GM19463 (cell line): ENCODE measurements around the gene CDH5.

Source experiments
- ATAC-seq: cut with Tn5 transposase; IDR thresholded peaks from one replicate; pipeline ENCODE4 v1.9.1; 2021; ENCODE audit warnings: mild to moderate bottlenecking, moderate library complexity; ENCODE audit not compliant: unreplicated experiment

Gene CDH5

GRCh38 chr16:66412182-66412581 lies 45.7 kb downstream of the CDH5 start:
- ATAC-seq = no peak

GRCh38 chr16:66414891-66415290 lies 48.4 kb downstream of the CDH5 start:
- no peak for ATAC-seq

DNA sequence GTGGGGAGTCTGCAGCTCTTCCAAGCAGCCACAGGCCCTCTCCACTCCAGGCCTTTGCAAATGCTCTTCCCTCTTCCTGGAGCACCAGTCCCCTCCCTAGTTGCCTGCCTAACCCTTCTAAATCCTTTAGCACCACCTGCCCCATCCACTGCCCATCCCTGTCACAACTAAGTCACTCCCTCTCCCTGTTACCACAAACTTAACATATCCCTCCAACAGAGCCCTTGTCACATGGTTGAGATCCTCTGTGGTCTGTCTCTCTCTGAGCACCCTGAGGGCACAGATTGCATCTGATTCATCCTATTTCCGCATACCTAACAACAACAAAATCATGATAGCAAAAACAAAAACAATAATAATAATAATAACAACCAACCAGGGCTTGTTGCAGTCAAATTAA lies 49.6 kb downstream of the CDH5 start:
- ATAC-seq = no peak

DNA sequence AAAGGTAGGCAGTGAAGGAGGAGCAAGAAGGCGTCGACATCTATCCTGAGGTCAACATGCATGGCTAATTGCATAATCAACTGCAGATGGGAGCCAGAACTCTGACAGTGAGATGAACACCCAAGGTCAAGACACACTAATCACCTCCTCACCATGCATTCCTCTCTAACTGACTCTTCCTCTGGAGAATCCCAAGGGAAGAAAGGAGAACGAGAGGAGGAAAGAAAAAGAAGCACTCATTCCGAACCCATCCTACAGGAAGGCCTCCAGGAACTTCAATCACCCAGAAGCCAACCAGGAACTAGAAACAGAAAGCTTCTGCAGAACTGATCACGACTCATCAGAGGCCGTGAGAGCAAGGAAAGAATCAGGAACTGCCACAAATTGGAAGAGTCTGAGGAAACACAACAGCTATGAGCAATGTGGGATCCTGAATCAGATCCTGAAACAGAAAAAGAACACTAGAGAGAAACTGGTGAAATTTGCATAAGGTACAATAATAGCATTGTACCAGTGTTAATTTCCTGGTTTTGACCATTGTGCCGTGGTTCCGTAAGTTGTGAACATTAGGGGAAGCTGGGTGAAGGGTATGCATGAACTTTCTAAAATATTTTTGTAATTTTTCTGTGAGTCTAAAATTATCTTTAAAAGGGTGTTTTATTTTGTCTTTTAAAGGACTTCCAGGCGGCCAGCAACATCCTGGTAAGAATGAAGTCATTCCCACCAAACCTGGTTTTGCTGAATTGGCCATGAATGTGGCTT lies 50.6 kb downstream of the CDH5 start:
- no peak for ATAC-seq

GRCh38 chr16:66418165-66418962 lies 51.9 kb downstream of the CDH5 start:
- no peak for ATAC-seq

GRCh38 chr16:66419527-66419926 lies 53.0 kb downstream of the CDH5 start:
- no peak for ATAC-seq

DNA sequence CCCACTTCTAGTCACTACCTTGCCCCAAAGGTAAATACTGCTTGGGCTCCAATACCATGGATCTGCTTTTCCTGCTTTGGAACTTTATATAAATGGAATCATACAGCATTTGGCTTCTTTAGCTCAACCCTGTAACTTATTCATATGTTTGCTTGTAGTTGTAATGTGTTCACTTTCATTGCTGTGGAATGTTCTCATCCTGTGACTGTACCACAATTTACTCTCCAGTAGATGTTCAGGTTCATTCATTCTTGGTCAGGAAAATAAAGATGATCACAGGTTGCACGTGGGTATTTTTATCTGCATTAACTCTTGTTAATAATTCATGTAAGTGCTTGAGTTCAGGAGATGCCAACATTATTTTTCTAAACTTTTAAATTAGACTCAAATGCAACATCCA lies 53.9 kb downstream of the CDH5 start:
- no peak for ATAC-seq

GRCh38 chr16:66421891-66422290 lies 55.4 kb downstream of the CDH5 start:
- no peak for ATAC-seq

GRCh38 chr16:66422366-66422765 lies 55.9 kb downstream of the CDH5 start:
- ATAC-seq = no peak

DNA sequence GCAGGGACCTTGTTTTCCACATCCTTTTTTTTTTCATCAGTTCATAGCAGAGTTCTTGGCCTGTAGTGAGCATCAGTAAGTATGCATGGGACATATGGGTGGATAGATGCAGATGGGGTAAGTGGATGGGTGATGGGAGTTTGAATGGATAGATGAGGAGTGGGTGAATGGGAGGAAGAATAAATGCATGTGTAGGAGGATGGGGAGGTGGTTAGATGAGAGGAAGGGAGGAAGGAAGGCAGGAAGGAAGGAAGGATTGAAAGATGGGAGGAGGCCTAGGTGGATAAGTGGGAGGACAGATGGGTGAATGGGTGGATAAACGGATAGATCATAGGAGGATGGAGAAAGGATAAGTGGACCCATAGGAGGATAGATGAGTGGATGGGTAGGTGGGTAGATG lies 56.7 kb downstream of the CDH5 start:
- ATAC-seq = no peak

DNA sequence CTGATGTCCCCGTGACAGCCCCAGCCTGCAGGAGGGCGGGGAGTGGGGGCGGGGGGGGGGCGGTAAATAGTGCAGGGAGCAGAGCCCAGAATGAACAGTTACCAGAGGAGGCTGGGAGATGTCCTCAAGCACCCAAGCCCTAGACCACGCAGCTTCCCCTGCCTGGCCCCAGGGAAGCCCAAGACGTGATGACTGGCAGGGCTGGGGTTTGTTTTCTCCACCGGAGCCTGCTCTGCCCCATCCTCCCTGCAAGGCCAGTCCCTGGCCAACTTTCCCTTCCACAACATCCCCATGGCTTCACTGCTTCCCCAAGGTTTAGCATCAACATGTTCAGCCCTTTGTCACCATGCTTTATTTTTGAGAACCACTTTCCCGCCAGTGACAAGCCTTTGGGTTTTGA lies 59.2 kb downstream of the CDH5 start:
- no peak for ATAC-seq

DNA sequence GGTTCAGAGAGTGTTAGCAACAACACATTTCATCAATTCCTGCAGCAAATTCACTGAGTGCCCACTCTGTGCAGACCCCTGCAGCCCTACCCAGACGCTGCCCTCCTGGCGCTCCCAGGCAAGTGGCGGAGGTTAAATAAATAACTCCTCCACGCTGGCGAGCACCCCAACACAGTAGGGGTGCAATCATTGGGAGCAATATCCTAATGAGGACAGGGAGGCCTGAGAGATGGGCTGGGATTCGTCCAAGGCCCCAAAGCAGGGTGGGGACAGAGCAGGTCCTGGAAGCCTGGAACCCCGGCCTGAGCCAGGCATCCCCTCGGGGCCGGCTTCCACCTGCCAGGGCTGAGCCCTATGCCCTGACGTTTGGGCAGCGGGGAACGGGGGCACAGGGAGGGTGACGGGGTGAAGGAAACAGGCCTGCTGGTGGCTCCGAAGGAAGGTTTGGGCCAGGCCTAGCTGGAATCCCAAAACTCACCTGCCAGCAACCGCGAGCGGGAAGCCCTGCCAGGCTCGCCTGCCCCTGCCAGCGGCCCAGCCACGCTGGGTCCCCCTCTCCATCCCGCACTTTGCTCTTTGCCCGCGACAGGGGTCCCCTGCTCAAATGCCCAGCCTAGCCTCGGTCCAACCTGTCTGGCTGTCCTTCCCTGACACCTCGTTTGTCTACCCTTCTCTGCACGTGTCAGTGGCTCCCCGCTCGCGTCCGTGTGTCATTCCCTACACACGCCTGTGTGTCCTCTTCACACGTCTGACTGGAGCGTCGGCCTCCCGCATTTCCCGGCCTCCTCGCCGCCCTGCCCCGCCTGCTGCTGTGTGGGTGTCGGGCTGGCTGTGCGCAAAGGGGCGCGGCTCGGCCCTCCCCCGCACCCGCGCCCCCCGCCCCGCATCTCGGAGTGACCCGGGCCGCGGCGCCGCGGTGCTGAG lies 59.9 kb downstream of the CDH5 start:
- no peak for ATAC-seq

- ATAC-seq = no peak
Measured at GRCh38 chr16:66427036-66427860, 60.8 kb downstream of the CDH5 start, which contains the start of gene BEAN1. TSS of gene BEAN1 (plus strand) at chr16:66427295. CDS start at chr16:66437677, 10,382 bp downstream.

GRCh38 chr16:66427871-66428681 lies 61.6 kb downstream of the CDH5 start:
- no peak for ATAC-seq

DNA sequence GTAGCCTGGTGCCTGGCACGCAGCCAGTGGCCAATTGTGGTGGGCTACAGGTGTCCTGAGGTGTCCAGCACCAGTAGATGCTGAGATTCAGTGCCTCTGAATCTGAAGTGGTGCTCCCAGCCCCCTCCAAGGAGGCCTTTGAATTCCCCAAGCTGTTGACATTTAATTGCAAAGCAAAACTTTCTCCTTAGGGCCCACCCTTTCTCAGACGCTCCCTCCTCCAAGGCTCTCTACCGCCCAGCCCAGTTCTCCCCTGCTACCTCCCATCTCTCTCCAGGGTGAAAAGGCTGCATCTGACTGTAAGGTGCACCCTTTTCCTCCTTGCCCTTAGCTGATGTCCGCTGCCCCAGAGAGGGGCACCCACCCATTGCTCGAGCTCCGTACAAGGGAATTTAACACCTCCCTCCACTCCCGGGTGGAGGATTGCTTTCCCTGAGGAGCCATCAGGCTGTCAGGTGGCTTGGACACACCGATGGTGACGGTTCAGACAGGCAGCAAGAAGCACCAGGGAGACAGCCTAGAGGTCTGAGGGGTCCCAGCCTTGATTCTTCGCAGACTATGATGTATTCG lies 62.3 kb downstream of the CDH5 start:
- ATAC-seq = no peak

GRCh38 chr16:66429290-66429962 lies 62.9 kb downstream of the CDH5 start:
- ATAC-seq = no peak

DNA sequence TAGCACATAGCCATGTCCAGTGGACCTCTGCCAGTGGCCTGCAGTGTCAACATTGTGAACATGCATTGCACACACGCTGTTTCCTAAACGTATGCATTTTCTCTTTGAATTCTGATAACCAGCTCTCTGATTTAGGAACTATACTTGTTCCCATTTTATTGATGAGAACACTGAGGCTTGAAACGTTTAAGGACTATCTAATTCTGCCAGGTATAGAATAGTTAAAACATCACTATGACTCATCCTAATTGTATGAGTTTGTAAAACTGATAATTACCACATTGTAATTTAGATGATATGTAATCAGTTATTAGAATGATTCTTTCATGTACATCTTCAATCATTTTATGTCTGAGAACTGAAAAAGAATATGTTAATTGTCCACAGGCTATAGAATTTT lies 63.7 kb downstream of the CDH5 start:
- no peak for ATAC-seq

DNA sequence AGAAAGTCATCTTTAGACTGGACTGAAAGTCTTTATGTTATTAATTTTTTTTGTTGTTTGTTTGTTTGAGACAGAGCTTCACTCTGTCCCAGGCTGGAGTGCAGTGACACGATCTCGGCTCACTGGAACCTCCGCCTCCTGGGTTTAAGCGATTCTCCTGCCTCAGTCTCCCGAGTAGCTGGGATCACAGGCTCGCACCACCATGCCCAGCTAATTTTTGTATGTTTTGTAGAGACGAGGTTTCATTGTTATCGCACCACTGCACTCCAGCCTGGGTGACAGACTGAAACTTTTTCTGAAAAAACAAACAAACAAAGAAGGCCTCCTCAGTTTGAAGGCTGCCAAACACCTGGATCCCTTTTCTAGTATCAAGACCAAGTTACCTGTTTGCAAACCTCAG lies 65.3 kb downstream of the CDH5 start:
- ATAC-seq = no peak

GRCh38 chr16:66432429-66432828 lies 65.9 kb downstream of the CDH5 start:
- ATAC-seq = no peak
